ENCODE measurements around the gene PTRH1.
"Not testable (repeated sequence)": the region's sequence is repeated elsewhere in the genome, so short reads cannot be mapped to it uniquely, and the experiment has no call there.

Gene PTRH1, protein sequence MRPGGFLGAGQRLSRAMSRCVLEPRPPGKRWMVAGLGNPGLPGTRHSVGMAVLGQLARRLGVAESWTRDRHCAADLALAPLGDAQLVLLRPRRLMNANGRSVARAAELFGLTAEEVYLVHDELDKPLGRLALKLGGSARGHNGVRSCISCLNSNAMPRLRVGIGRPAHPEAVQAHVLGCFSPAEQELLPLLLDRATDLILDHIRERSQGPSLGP

GRCh38 chr9:127715470-127716337, at the start of gene PTRH1, which contains the start of gene TTC16:
Gene PTRH1, minus strand, starts transcription at chr9:127715663. Its CDS starts 24 bp downstream, at chr9:127715639.
Gene TTC16, plus strand, starts transcription at chr9:127716079. Its CDS starts 67 bp downstream, at chr9:127716146.
- peak; percentile 97 to 100 (median 99) for DNase-seq
- intact Hi-C loops (cut with DNase I) = loop anchor here (5.0 kb wide), 1 partner anchor 123 kb away; no protein-coding TSS in a partner anchor

DNA sequence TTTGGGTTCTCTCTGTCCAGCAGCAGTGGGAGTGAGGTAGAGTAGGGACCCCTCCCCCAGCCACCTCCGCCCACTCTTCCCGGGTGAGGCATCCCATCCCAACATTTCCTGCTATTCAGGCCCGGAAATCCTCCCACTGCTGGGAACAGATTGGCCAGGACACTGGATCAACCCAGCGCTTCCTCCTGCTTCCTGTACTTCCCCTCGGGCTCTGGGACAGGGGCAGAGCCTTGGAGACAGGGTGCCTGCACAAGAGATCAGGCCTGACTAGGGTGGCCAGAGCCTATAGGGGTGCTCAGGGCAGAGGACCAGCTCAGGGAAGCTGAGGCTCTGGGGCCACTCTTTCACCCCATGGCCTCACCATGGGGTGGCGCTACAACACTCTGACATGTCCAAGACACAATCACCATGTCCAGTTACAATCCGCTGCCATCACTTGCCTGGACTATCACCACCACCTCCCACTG, 48.5 kb upstream of the PTRH1 start:
- peak in 1 of 10 donors; percentile 46 for DNase-seq
- intact Hi-C loops (cut with DNase I) = no loop called here

DNA sequence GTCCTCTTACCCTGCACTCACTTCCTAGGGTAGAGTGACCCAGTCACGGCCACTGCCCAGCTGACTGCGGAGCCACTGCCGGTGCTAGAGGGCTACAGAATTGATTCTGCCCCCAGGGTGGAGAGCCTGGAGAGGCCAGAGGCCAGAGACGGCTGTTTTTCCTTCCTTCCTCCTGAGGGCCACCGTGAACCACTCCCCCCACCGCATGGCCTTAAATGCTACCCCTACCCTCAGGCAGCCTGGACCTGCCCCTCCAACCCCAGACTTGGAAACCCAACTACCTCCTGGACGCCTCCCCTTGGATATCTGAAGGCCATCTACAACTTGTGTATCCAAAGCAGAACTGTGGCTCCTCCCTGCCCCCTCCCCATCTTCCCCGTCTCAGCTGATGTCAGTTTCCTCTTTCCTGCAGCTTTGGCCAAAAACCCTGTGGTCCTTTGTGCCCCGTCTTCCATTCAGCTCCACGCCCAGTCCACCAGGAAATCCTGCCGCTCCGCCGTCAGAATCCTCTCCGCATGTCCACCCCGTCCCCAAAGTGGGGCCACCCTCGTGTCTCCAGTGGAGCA, 46.7 kb upstream of the PTRH1 start:
- DNase-seq = no peak
- intact Hi-C loops (cut with DNase I) = no loop called here

- intact Hi-C loops (cut with DNase I) = no loop called here
- no peak for DNase-seq
Observed at GRCh38 chr9:127761491-127761956, 46.1 kb upstream of the PTRH1 start.

DNA sequence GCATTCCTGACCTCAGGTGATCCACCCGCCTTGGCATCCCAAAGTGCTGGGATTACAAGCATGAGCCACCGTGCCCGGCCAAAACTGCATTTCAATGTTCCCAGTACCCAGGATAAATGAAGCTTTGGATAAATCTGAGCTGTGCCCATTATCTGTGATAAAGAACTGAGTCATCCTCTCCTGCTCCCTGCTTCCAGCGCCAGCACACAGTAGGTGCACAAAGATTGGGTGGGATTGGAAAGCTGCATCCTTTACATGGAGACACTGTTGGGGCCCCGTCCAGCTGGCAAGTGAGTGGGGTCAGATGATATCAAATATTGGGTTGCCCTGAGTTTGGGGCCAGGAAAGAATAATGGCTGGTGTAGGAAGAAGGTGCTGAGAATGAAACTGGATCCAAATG, 45.6 kb upstream of the PTRH1 start:
- intact Hi-C loops (cut with DNase I) = no loop called here
- no peak for DNase-seq

DNA sequence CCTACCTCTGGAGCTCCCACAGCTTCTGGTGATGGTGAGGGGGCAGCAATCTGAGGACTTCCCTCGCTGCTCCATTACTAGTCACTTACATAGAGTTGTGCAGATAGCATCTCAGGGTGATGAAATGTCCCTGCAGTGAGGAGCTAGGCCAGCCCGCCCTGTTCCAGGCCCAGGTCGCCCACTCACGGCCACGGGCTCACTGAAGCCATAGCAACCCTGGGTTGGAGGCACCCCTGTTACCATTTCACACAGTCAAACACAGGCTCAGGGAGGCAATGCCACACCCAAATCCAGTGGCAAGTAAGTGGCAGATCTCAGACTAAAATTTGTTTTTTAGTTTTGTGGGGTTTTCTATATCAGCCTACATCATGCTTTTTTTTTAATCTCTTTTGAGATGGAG, 43.4 kb upstream of the PTRH1 start:
- intact Hi-C loops (cut with DNase I) = no loop called here

GRCh38 chr9:127756776-127757175, 41.3 kb upstream of the PTRH1 start:
- intact Hi-C loops (cut with DNase I); DNase-seq: not testable (repeated sequence)

More for the DNA sequence above, 43.4 kb upstream of the PTRH1 start:
- DNase-seq = no peak

DNA sequence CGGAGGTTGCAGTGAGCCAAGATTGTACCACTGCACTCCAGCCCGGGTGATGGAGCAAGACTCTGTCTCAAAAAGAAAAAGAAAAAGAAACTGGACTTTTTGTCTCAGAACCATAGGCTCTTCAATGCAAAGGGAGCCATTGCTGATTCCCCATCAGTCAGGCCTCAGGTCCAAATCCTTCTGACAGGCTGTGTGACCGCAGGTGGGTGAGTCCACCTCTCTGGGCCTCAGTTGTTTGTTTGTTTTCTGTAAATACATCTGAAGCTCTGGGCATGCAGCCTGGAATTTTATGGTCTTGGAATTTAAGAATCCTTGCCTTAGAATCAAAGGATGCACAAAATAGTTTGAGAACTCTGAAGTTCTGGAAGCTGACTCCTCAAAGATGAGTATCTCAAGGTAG, 40.8 kb upstream of the PTRH1 start:
- intact Hi-C loops (cut with DNase I) = no loop called here
- no peak for DNase-seq

GRCh38 chr9:127755061-127756060, 39.9 kb upstream of the PTRH1 start:
- intact Hi-C loops (cut with DNase I) = no loop called here
- peak in 8 of 10 donors; percentile 41 to 91 (median 60) for DNase-seq

DNA sequence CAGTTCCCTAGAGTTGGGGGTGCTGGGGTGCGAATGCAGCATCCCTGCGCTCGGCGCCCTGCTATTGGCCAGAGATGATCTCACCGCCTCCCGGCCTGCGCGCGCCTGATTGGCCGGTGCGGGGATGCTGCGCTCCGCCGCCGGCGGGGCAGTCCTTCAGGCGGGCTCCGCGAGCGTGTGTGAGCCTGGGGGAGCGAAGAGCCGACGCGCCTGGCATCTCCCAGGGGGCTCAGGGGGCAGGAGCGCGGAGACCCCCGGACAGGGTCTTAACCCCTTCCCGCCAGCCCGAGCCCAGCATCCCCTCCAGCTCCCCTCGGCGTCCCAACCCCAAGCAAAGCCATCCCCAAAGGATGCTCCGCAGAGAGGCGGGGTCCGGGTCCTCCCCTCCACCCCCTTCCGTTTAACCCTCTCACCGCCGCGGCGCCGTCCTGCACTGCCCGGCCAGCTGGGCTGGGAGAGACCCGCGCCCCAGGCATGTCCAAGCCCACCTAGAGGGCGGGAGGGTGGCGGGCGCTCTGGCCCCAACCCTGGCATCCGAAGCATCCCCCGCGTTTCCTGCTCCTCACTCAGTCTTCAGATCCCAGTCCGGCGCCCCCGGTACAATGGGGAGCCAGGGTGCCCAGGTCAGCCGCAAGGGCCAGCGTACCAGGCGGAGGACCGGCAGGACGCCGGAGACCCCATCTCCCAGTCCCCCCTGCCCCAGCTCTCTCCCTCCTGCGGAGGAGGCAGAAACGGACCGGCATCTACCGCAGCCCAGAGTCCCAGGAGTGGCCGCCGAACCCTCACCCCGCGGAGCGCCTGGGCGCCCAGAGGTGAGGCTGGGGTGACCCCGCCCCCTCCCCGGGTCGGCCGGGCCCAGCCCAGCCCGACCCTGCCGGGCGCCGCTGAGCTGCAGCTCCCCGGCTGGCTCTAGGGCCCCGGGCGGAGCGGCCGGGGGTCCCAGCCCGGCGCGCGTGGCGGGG, 38.9 kb upstream of the PTRH1 start:
- peak; percentile 56 to 98 (median 81) for DNase-seq
- intact Hi-C loops (cut with DNase I) = no loop called here

GRCh38 chr9:127753622-127754021, 38.2 kb upstream of the PTRH1 start:
- no peak for DNase-seq
- intact Hi-C loops (cut with DNase I) = no loop called here

DNA sequence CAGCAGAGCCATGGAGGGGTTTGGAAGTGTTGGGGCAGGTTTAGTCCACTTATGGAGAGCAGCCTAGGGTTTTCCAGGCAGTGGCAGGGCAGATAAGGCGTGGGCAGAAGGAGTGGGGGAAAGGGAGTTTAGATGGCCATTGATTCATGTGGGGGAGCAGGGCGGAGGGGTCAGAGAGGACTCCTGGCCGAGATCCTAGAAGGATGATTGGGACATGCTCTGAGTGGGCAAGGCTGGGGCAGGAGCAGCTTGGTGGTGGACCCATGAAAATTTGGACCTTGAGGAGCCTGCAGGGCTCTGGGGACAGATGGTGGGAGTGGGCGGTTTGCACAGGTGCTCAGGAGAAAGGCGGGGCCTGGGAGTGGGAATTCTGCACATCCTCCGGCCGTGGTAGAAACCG, 37.7 kb upstream of the PTRH1 start:
- intact Hi-C loops (cut with DNase I) = no loop called here
- DNase-seq = no peak

DNA sequence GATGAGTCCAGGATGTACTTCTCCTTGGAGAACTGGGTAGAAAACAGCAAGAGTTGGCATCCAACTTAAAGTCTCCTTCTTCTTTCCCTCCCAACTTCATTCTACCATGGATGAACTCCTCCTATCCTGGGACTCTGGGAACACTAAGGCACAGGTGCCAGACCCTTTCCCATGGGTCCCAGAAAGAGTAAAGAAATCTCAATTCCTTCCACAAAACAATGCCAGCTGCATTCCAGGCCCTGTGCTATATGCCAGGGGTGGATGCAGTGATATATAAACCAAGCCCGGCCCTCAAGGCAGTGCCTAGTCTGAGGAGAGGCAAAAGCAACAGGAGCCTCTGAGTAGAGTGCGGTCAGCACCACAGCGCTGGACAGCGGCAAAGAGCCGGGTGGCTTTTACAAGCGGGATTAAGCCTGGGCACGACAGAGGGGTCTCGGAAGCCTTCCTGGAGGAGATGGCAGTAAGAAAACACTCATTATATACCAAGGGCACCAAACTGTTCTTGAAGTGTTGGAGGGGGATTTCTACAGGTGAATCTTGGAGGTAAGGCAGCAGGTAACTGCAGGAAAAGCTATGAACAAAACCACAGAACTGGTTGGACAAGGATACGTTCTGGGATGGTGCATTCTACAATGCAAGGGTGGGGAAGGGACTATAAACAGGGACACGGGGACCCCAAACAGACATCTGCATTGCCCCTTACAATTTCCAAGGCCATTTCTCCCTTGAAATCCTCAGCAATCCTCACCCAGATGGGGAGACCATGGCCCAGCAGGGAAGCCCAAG, 36.0 kb upstream of the PTRH1 start:
- no peak for DNase-seq
- intact Hi-C loops (cut with DNase I) = no loop called here

GRCh38 chr9:127749090-127749787, 33.8 kb upstream of the PTRH1 start:
- no peak for DNase-seq

GRCh38 chr9:127746959-127747569, 31.6 kb upstream of the PTRH1 start:
- no peak for DNase-seq
- intact Hi-C loops (cut with DNase I) = no loop called here

More at GRCh38 chr9:127749090-127749787, 33.8 kb upstream of the PTRH1 start:
- intact Hi-C loops (cut with DNase I) = no loop called here

- intact Hi-C loops (cut with DNase I) = no loop called here
- DNase-seq = no peak
Observed at GRCh38 chr9:127744398-127745110, 29.1 kb upstream of the PTRH1 start.
